Lung (tissue), 12 donors: ENCODE results near the gene CACNA1G. TPM values are rescaled to one million over a fixed set of nuclear protein-coding genes. Genes with fewer than 3 reads are reported as not detected.

Source experiments
- ATAC-seq: fragments of 200-7000 bp; cut with Tn5 transposase; one replicate; pipeline ENCODE4 v1.9.1; 2020; ENCODE audit warnings: moderate number of reproducible peaks; ENCODE audit not compliant: insufficient read depth, low FRiP score
- DNase-seq, 3 donors: peaks; one replicate each; pipeline ENCODE4 v3.0.0-alpha.2; 2013 to 2017
- H3K27ac ChIP-seq, 2 donors: one replicate each; pipeline ENCODE4 v1.5.1; 2013; ENCODE audit warnings: mild to moderate bottlenecking in 2 of 2, moderate library complexity in 2 of 2, control low read depth in 1 of 2, inconsistent platforms in 1 of 2, low read depth in 1 of 2, low read length in 1 of 2
- H3K27me3 ChIP-seq, 3 donors: one replicate each; pipeline ENCODE4 v1.5.1; 2013; ENCODE audit warnings: low read length in 2 of 3; ENCODE audit not compliant: control insufficient read depth in 3 of 3, insufficient read depth in 3 of 3
- H3K36me3 ChIP-seq, 4 donors: one replicate each; pipeline ENCODE4 v1.5.1; 2013; ENCODE audit warnings: low read length in 4 of 4, mild to moderate bottlenecking in 1 of 4, moderate library complexity in 1 of 4; ENCODE audit not compliant: control insufficient read depth in 4 of 4, insufficient read depth in 4 of 4
- H3K4me1 ChIP-seq, 5 donors: one replicate each; pipeline ENCODE4 v1.5.1; 2013; ENCODE audit warnings: low read length in 5 of 5, mild to moderate bottlenecking in 2 of 5, moderate library complexity in 1 of 5; ENCODE audit not compliant: control insufficient read depth in 5 of 5, insufficient read depth in 5 of 5
- H3K4me3 ChIP-seq: one replicate; pipeline ENCODE4 v1.5.1; 2013; ENCODE audit warnings: mild to moderate bottlenecking, control low read depth, moderate library complexity
- H3K9ac ChIP-seq, 2 donors: one replicate each; pipeline ENCODE4 v1.5.1; 2013; ENCODE audit warnings: low read length in 2 of 2, control low read depth in 1 of 2; ENCODE audit not compliant: insufficient read depth in 1 of 2
- H3K9me3 ChIP-seq, 4 donors: one replicate each; pipeline ENCODE4 v1.5.1; 2013; ENCODE audit warnings: low read length in 3 of 4, mild to moderate bottlenecking in 1 of 4, moderate library complexity in 1 of 4; ENCODE audit not compliant: control insufficient read depth in 4 of 4, insufficient read depth in 3 of 4
- CTCF ChIP-seq: IDR thresholded peaks from 2 replicates; pipeline ENCODE4 v1.5.1; 2012; ENCODE audit warnings: mild to moderate bottlenecking; ENCODE audit errors: control extremely low read depth, extremely low read depth
- WGBS, 2 donors: extraction: QIAGEN DNeasy Blood & Tissue Kit; methylation state at CpG; one replicate each; pipeline ENCODE4 v1.1.7; 2013; 5-methylcytosine and 5-hydroxymethylcytosine counted together
- polyA plus RNA-seq, 2 donors: library from polyadenylated mRNA; stranded (reverse); fragments of 200-250 nt; gene quantifications; one replicate each; pipeline ENCODE4 v1.2.1, GENCODE V29; 2013
- total RNA-seq, 2 donors: library from RNA; depleted of rRNA in 1 of 2; stranded (reverse); fragments of >200 nt in 1 of 2; gene quantifications; one replicate each; pipeline ENCODE4 v1.2.1, GENCODE V29; 2014 to 2021
- donor health status: control.
- donor health status: control.
- donor health status: Bipolar disorder and iron deficiency.
- donor health status: healthy.
- donor health status: DM: yes; HTN: yes; CAD: no.

Gene CACNA1G
- total and polyA plus RNA-seq, 4 donors: 0.14 to 3.6 (median 0.24) TPM

GRCh38 chr17:50570528-50570927, 10.0 kb downstream of the CACNA1G start:
- Histone ChIP-seq H3K27ac (no peak overlapping the region), H3K27me3 (no peaks in the 10 kb centered on the region), H3K9me3 (peaks cover 0 to 2% (median 0%) of the 10 kb centered on the region in 4 donors), H3K36me3 (peaks cover 0 to 22% (median 5%) of the 10 kb centered on the region in 4 donors), H3K4me3 (no peak overlapping the region), H3K9ac (no peak overlapping the region), H3K4me1 (peaks cover 0 to 20% (median 3%) of the 10 kb centered on the region in 5 donors)
- no peak for DNase-seq
- no peak for TF ChIP-seq CTCF
- WGBS, 2 donors: 88% methylated on average over 7 of the region's 7 CpGs
- no peak for ATAC-seq

GRCh38 chr17:50571681-50572080, 11.2 kb downstream of the CACNA1G start:
- DNase-seq (no peak), ATAC-seq (no peak)
- H3K4me3 ChIP-seq: no peak overlapping the region
- no peak for TF ChIP-seq CTCF
- peaks cover 0 to 2% (median 0%) of the 10 kb centered on the region in 4 donors for H3K9me3 ChIP-seq
- no peak overlapping the region for H3K9ac ChIP-seq
- H3K27me3 ChIP-seq: no peaks in the 10 kb centered on the region
- H3K27ac ChIP-seq: no peak overlapping the region
- WGBS, 2 donors: 82 to 86% methylated on average over 19 of the region's 19 CpGs
- peaks cover 0 to 9% (median 0%) of the 10 kb centered on the region in 5 donors for H3K4me1 ChIP-seq
- peaks cover 0 to 25% (median 8%) of the 10 kb centered on the region in 4 donors for H3K36me3 ChIP-seq

- Histone ChIP-seq H3K36me3 (peaks cover 0 to 32% (median 11%) of the 10 kb centered on the region in 4 donors), H3K27me3 (no peaks in the 10 kb centered on the region), H3K9me3 (peaks cover 0 to 2% (median 0%) of the 10 kb centered on the region in 4 donors), H3K4me1 (no peaks in the 10 kb centered on the region), H3K27ac (no peak overlapping the region), H3K4me3 (no peak overlapping the region), H3K9ac (no peak overlapping the region)
- no peak for ATAC-seq
- 96 to 97% methylated on average over 20 of the region's 20 CpGs for WGBS, 2 donors
- no peak for TF ChIP-seq CTCF
- DNase-seq: no peak
Measured at GRCh38 chr17:50572541-50572940, 12.0 kb downstream of the CACNA1G start.

GRCh38 chr17:50573866-50574611, 13.5 kb downstream of the CACNA1G start:
- no peak for TF ChIP-seq CTCF

More at GRCh38 chr17:50573866-50574611, 13.5 kb downstream of the CACNA1G start:
- no peak overlapping the region for H3K9ac ChIP-seq
- no peak overlapping the region for H3K4me3 ChIP-seq
- DNase-seq (no peak), ATAC-seq (no peak)
- no peaks in the 10 kb centered on the region for H3K9me3 ChIP-seq
- no peak overlapping the region for H3K27ac ChIP-seq
- WGBS, 2 donors: 87 to 88% methylated on average over 12 of the region's 12 CpGs
- H3K27me3 ChIP-seq: no peaks in the 10 kb centered on the region
- H3K36me3 ChIP-seq: peaks cover 0 to 31% (median 14%) of the 10 kb centered on the region in 4 donors
- H3K4me1 ChIP-seq: no peaks in the 10 kb centered on the region
